RWPE2 (cell line): ENCODE results near the gene PARN.
"Not testable (repeated sequence)": the region's sequence is repeated elsewhere in the genome, so short reads cannot be mapped to it uniquely, and the experiment has no call there.

ENCODE experiments used
- ATAC-seq: fragments of 200-7000 bp; cut with Tn5 transposase; 3 replicates; pipeline ENCODE4 v1.9.1; 2021; ENCODE audit warnings: low read depth
- DNase-seq: peaks from one replicate; pipeline ENCODE4 v3.0.0-alpha.2; 2020; ENCODE audit warnings: low spot score
- H3K27ac ChIP-seq: fragments of 450-650 bp; 2 replicates; pipeline ENCODE4 v1.5.1; 2017; ENCODE audit warnings: mild to moderate bottlenecking; ENCODE audit not compliant: poor library complexity, severe bottlenecking
- H3K27me3 ChIP-seq: fragments of 250-450 bp; sonication (Bioruptor Pico); 2 replicates; pipeline ENCODE4 v1.5.1; 2021; ENCODE audit warnings: mild to moderate bottlenecking, moderate library complexity; ENCODE audit not compliant: insufficient read depth, poor library complexity, severe bottlenecking
- H3K36me3 ChIP-seq: fragments of 250-450 bp; sonication (Bioruptor Pico); 2 replicates; pipeline ENCODE4 v1.5.1; 2020; ENCODE audit warnings: low read depth, mild to moderate bottlenecking, moderate library complexity
- H3K4me1 ChIP-seq: fragments of 250-450 bp; sonication (Bioruptor Pico); 2 replicates; pipeline ENCODE4 v1.5.1; 2021; ENCODE audit warnings: mild to moderate bottlenecking, moderate library complexity; ENCODE audit not compliant: insufficient read depth, poor library complexity, severe bottlenecking
- H3K4me3 ChIP-seq: fragments of 250-450 bp; sonication (Bioruptor Pico); 2 replicates; pipeline ENCODE4 v1.5.1; 2021; ENCODE audit warnings: mild to moderate bottlenecking, moderate library complexity; ENCODE audit not compliant: severe bottlenecking
- H3K9me3 ChIP-seq: fragments of 250-450 bp; sonication (Bioruptor Pico); 2 replicates; pipeline ENCODE4 v1.5.1; 2021; ENCODE audit warnings: mild to moderate bottlenecking, moderate library complexity; ENCODE audit not compliant: severe bottlenecking
- CTCF ChIP-seq: fragments of 450-650 bp; IDR thresholded peaks from one replicate; pipeline ENCODE4 v1.5.1; 2017; ENCODE audit warnings: mild to moderate bottlenecking, moderate library complexity; ENCODE audit not compliant: poor library complexity, severe bottlenecking

The PARN gene

GRCh38 chr16:14400285-14400977 lies 229.6 kb downstream of the PARN start:
- DNase-seq (no peak), ATAC-seq (no peak)
- Histone ChIP-seq H3K27ac (peak overlapping the region; percentile 80), H3K9me3 (no peaks in the 10 kb centered on the region), H3K4me1 (peaks cover 22% of the 10 kb centered on the region), H3K4me3 (no peak overlapping the region), H3K36me3 (no peaks in the 10 kb centered on the region), H3K27me3 (no peaks in the 10 kb centered on the region)
- no peak for TF ChIP-seq CTCF

DNA sequence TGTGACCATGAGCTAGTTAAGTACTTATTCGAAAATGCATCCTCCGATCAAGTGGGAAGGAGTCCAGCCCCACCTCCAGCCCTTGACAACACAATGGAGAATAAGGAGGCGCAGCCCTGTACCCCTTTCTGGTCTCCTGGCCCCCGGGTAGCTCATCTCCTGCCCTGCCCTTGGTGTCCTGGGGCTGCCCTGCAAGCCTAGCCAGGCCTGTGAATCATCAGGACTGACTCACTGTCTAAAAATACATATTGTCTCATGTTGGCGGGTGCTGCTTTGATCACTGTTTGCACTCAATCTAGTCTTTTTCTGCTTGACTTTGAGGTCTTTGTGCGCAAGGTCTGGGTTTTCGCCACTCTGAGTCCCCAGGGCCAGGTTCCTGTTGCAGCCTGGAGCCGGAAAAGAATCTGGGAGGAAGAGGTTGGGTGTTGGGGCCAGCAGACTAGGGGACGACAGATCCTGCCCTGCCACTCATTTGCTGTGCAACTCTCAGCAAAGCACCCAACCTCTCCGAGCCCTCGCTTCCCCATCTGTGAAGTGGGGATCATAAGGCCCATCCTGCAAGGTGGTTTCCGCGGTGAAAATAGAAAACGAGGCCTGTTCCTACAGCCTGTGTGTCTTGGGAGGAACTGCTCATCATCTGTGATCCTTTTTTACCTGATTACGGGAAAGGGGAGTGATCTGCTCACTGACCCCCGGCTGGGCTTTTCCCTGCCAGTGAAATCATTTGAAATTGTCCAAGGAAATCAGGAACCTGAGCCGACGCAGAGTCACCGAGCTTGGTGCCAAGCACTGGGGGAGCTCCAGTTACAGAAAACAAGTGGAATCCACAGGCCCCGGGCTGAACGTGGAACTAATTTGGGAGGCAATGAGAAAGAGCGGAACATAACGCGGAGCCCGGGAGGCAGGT lies 230.4 kb downstream of the PARN start:
- ATAC-seq: peak; percentile 91
- H3K27me3 ChIP-seq: no peaks in the 10 kb centered on the region
- H3K4me3 ChIP-seq: no peak overlapping the region
- no peaks in the 10 kb centered on the region for H3K9me3 ChIP-seq
- H3K4me1 ChIP-seq: peaks cover 22% of the 10 kb centered on the region
- no peak for TF ChIP-seq CTCF
- DNase-seq: no peak
- no peaks in the 10 kb centered on the region for H3K36me3 ChIP-seq
- H3K27ac ChIP-seq: peak overlapping the region; percentile 80

DNA sequence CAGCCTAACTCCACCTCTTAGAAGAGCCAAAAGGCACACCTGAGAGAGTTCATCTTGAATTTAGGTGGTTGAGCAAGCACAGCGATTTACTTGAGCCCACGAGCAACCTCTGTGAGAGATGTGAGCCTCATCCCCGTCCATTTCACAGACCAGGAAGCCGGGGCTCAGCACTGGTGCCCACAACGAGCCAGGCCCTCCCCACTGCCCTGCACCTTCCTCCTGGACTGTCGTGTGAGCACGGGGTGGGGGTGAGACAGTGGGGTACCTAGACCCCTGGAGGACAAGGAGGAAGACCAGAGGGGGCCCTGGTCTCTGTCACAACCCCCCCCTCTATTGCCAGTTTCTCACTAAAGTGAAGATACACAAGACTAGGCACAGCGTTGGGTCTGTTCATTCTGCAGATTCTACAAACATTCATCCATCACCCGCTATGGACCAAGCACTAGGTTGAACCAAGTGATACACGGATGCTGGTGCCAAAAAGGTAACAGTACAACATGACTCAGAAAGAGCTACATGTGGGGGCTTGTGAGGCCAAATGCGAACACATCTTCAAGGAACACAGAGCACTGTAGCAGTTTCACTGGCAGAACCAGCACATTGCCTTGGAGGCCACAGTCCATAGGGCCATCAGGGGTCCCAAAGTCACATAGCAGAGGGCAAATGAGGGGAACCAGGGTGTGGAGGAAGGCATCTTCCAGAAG lies 231.9 kb downstream of the PARN start:
- peaks cover 22% of the 10 kb centered on the region for H3K4me1 ChIP-seq
- no peak for DNase-seq
- H3K9me3 ChIP-seq: no peaks in the 10 kb centered on the region
- peak overlapping the region; percentile 80 for H3K27ac ChIP-seq
- peak; percentile 73 for ATAC-seq
- TF ChIP-seq CTCF: no peak
- no peak overlapping the region for H3K4me3 ChIP-seq
- no peaks in the 10 kb centered on the region for H3K36me3 ChIP-seq
- H3K27me3 ChIP-seq: no peaks in the 10 kb centered on the region

DNA sequence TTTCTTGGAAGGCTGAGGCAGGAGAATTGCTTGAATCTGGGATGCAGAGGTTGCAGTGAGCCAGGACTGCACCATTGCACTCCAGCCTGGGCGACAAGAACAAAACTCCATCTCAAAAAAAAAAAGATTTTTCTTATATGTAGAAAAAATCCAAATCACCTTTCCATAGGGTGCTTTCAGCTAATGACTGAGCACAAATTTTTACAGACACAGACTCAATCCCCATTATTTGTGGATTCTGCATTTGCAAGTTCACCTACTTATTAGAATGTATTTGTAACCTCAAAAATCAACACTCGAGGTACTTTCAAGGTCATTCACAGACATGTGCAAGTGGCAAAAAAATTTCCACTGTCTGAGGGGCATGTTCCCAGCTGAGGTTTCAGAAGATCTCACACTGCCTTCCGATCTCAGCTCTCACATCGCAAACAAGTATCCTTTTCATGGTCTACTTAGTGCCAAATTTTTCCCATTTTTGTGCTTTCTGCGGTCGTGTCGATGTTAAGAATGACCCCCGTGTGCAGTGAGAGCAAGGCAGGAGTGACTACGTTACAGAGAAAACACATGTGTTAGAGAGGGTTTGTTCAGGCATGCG lies 234.3 kb downstream of the PARN start:
- H3K27ac ChIP-seq, ATAC-seq, H3K4me3 ChIP-seq, H3K27me3 ChIP-seq, H3K36me3 ChIP-seq, H3K9me3 ChIP-seq, DNase-seq: not testable (repeated sequence)
- H3K4me1 ChIP-seq: peaks cover 22% of the 10 kb centered on the region

DNA sequence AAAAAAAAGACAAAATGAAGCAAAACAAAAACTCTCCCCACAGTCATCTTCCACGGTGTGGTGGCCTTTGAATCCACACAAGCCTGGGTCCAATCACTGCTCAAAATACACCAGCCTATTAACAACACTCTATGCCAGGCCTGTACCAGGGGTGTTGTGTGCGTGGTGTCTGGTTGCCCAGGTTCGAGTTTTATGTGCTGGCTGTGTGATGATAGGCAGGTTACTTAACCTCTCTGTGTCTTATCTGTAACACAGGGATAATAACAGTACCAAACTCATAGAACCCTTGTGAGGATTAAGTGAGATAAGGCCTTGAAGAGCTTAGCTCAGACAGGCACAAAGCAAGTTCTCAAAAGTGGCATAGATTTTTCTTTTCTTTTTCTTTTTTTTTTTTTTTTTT lies 235.2 kb downstream of the PARN start:
- Histone ChIP-seq H3K36me3 (no peaks in the 10 kb centered on the region), H3K4me3 (no peak overlapping the region), H3K4me1 (peaks cover 19% of the 10 kb centered on the region), H3K9me3 (no peaks in the 10 kb centered on the region), H3K27me3 (no peaks in the 10 kb centered on the region), H3K27ac (no peak overlapping the region)
- TF ChIP-seq CTCF: no peak
- ATAC-seq (no peak), DNase-seq (no peak)
